WTC11 (cell line): ENCODE measurements around the gene THUMPD3.

Experiments used
- CTCF ChIP-seq: fragments of 200-600 bp; IDR thresholded peaks from 2 replicates; pipeline ENCODE4 v1.8.0; 2022; ENCODE audit warnings: antibody characterized with exemption
- MAX ChIP-seq: sonication (generic); formaldehyde crosslinking; IDR thresholded peaks from 2 replicates; pipeline ENCODE4 v1.8.0; 2022; ENCODE audit warnings: mild to moderate bottlenecking, missing genetic modification reagents

- TF ChIP-seq CTCF (no peak), MAX (CRISPR knock-in tag) (no peak)
These were observed 13.3 kb upstream of the THUMPD3 start for GRCh38 chr3:9349321-9350117.
